Motor neuron (in vitro differentiated cells): ENCODE measurements around the gene HYI. TPM values are rescaled to one million over a fixed set of nuclear protein-coding genes. Genes with fewer than 3 reads are reported as not detected.

Source experiments
- ATAC-seq, 8 experiments: fragments of 200-7000 bp; cut with Tn5 transposase; replicated peaks in 6 of 8; 2 replicates each; pipeline ENCODE4 v1.8.0; 2021; ENCODE audit warnings: mild to moderate bottlenecking in 8 of 8, moderate library complexity in 8 of 8
- H3K27ac ChIP-seq, 2 donors: fragments of 250-450 bp; sonication (Bioruptor Pico); 2 replicates each; pipeline ENCODE4 v1.9.0; 2021; ENCODE audit warnings: antibody characterized with exemption in 2 of 2, mild to moderate bottlenecking in 2 of 2, moderate library complexity in 1 of 2
- H3K4me1 ChIP-seq, 2 donors: fragments of 250-450 bp; sonication (Bioruptor Pico); replicated peaks in 1 of 2; 2 replicates each; pipeline ENCODE4 v1.6.1; 2021; ENCODE audit warnings: antibody characterized with exemption in 2 of 2, mild to moderate bottlenecking in 2 of 2, moderate library complexity in 1 of 2
- H3K4me3 ChIP-seq, 5 donors: fragments of 250-450 bp; sonication (Bioruptor Pico); 2 replicates each; pipeline ENCODE4 v1.9.0; 2021; ENCODE audit warnings: antibody characterized with exemption in 5 of 5, mild to moderate bottlenecking in 5 of 5, moderate library complexity in 4 of 5
- WGBS, 10 experiments: fragments of 450-650 bp; shearing (Covaris generic); methylation state at CpG; one replicate each; pipeline ENCODE4 v1.0.0; 2022; 5-methylcytosine and 5-hydroxymethylcytosine counted together
- in situ Hi-C, 9 experiments: fragments of 400-800 bp; cut with MboI; loops; one replicate each; pipeline ENCODE4 v1.15.0; 2021; ENCODE audit warnings: low sequenced_read_pairs in 9 of 9, low pct_unique_long_range_greater_than_20kb in 2 of 9; ENCODE audit not compliant: unreplicated experiment in 9 of 9
- total RNA-seq, 8 experiments: library from RNA; unstranded; fragments of 300-600 nt; gene quantifications; 2 replicates each; pipeline versions ENCODE4 v1.2.3 to v1.2.4, GENCODE V29; 2022

The HYI gene
- total RNA-seq, 8 experiments from 2014 or later, result 4.4 to 17.6 (median 13.2) TPM

- WGBS, 10 experiments, result 86 to 100% (median 100%) methylated on average over 1 to 3 of the region's 3 CpGs; no CpG with 5 or more reads in 3 of the 10 experiments
These were observed 43.2 kb downstream of the HYI start for GRCh38 chr1:43410571-43410970.

GRCh38 chr1:43405876-43406234, 47.9 kb downstream of the HYI start:
- Histone ChIP-seq H3K4me3 (no peak overlapping the region), H3K4me1 (no peaks in the 10 kb centered on the region), H3K27ac (no peak overlapping the region)
- ATAC-seq, result no peak
- in situ Hi-C loops, result loop anchor here in 4 of 9 experiments (25.0 kb wide), 1 partner anchor 169 kb away; no protein-coding TSS in a partner anchor
- 92 to 100% (median 100%) methylated on average over 1 to 2 of the region's 2 CpGs; no CpG with 5 or more reads in 2 of the 10 experiments for WGBS, 10 experiments

More at GRCh38 chr1:43410571-43410970, 43.2 kb downstream of the HYI start:
- no peaks in the 10 kb centered on the region for H3K4me1 ChIP-seq
- no peak overlapping the region for H3K27ac ChIP-seq
- ATAC-seq, result no peak
- in situ Hi-C loops, result loop anchor here in 4 of 9 experiments (25.0 kb wide), 1 partner anchor 173 kb away; no protein-coding TSS in a partner anchor
- no peak overlapping the region for H3K4me3 ChIP-seq

- H3K27ac ChIP-seq, result no peak overlapping the region
- no peaks in the 10 kb centered on the region for H3K4me1 ChIP-seq
- no peak for ATAC-seq
- in situ Hi-C loops, result loop anchor here in 4 of 9 experiments (25.0 kb wide), 1 partner anchor 168 kb away; no protein-coding TSS in a partner anchor
- 67 to 100% (median 92%) methylated on average over 1 to 6 of the region's 6 CpGs; no CpG with 5 or more reads in 2 of the 10 experiments for WGBS, 10 experiments
- no peak overlapping the region for H3K4me3 ChIP-seq
These were observed 48.4 kb downstream of the HYI start for GRCh38 chr1:43405219-43405875.

- 89 to 100% (median 97%) methylated on average over 1 to 6 of the region's 6 CpGs; no CpG with 5 or more reads in 5 of the 10 experiments for WGBS, 10 experiments
- in situ Hi-C loops, result loop anchor here in 4 of 9 experiments (25.0 kb wide), 1 partner anchor 167 kb away; no protein-coding TSS in a partner anchor
- ATAC-seq, result no peak
- H3K4me1 ChIP-seq, result no peaks in the 10 kb centered on the region
- H3K27ac ChIP-seq, result no peak overlapping the region
- no peak overlapping the region for H3K4me3 ChIP-seq
These were observed 49.4 kb downstream of the HYI start for GRCh38 chr1:43404353-43404752.

- ATAC-seq, result no peak
- WGBS, 10 experiments, result 36 to 98% (median 86%) methylated on average over 1 to 6 of the region's 6 CpGs
- in situ Hi-C loops, result loop anchor here in 4 of 9 experiments (25.0 kb wide), 1 partner anchor 165 kb away; no protein-coding TSS in a partner anchor
- H3K4me1 ChIP-seq, result no peaks in the 10 kb centered on the region
- H3K27ac ChIP-seq, result no peak overlapping the region
- no peak overlapping the region for H3K4me3 ChIP-seq
These were observed 51.5 kb downstream of the HYI start for GRCh38 chr1:43402089-43402865.

Other genes starting within 250 kb of the HYI start
- gene TMEM125, start 183.9 kb downstream of the HYI start, total RNA-seq, result 1 to 10 TPM in 1 of 8 experiments, under 1 TPM in 3, not detected in 4; 0.11 to 4.7 (median 0.34) TPM
- gene C1orf210, start 168.3 kb downstream of the HYI start, total RNA-seq, result under 1 TPM in 6 of 8 experiments, not detected in 2; 0.11 to 0.66 (median 0.36) TPM
- gene TIE1, start 152.9 kb downstream of the HYI start, total RNA-seq, result 10 to 100 TPM in 1 of 8 experiments, 1 to 10 TPM in 3, under 1 TPM in 4; 0.31 to 14.2 (median 0.88) TPM
- under 1 TPM in 2 of 8 experiments, not detected in 6; 0.05 to 0.08 TPM for gene MPL, start 116.1 kb downstream of the HYI start, total RNA-seq
- 100 to 1,000 TPM in 1 of 8 experiments, 10 to 100 TPM in 5, 1 to 10 TPM in 1, under 1 TPM in 1; 0.15 to 144 (median 15.3) TPM for gene CDC20, start 95.0 kb downstream of the HYI start, total RNA-seq
- 10 to 100 TPM; 11.1 to 83.1 (median 24.5) TPM for gene ELOVL1, start 85.9 kb downstream of the HYI start, total RNA-seq
- 100 to 1,000 TPM in 2 of 8 experiments, 10 to 100 TPM in 6; 22.7 to 121 (median 57.1) TPM for gene MED8, start 64.1 kb downstream of the HYI start, total RNA-seq
- 10 to 100 TPM; 14.3 to 73.8 (median 23.0) TPM for gene SZT2, start 64.0 kb downstream of the HYI start, total RNA-seq
- gene PTPRF, start 77.0 kb upstream of the HYI start, total RNA-seq, result 100 to 1,000 TPM in 2 of 8 experiments, 10 to 100 TPM in 5, 1 to 10 TPM in 1; 7.8 to 119 (median 74.7) TPM
- 10 to 100 TPM; 35.0 to 72.0 (median 39.9) TPM for gene KDM4A, start 196.2 kb upstream of the HYI start, total RNA-seq